Fibroblast of lung (primary cell): ENCODE results near the gene NEK1. TPM values are rescaled to one million over a fixed set of nuclear protein-coding genes. Genes with fewer than 3 reads are reported as not detected.
A peak's percentile ranks its signal among the peaks of the same experiment; 100 is the strongest.

Experiments
- DNase-seq, 2 donors: peaks; one replicate each; pipeline versions ENCODE4 v3.0.0 to v3.0.0-alpha.2; 2010; ENCODE audit warnings: low read depth in 2 of 2
- H2AFZ ChIP-seq: 2 replicates; pipeline ENCODE4 v1.5.1; 2012; ENCODE audit warnings: low read length, control low read depth, inconsistent platforms
- H3K27ac ChIP-seq: 2 replicates; pipeline ENCODE4 v1.5.1; 2011; ENCODE audit warnings: low read length, control low read depth; ENCODE audit not compliant: insufficient read depth
- H3K27me3 ChIP-seq: 2 replicates; pipeline ENCODE4 v1.5.1; 2011; ENCODE audit warnings: mild to moderate bottlenecking, low read length; ENCODE audit not compliant: control insufficient read depth, insufficient read depth
- H3K36me3 ChIP-seq: 2 replicates; pipeline ENCODE4 v1.5.1; 2011; ENCODE audit warnings: low read length; ENCODE audit not compliant: control insufficient read depth, insufficient read depth
- H3K4me1 ChIP-seq: 2 replicates; pipeline ENCODE4 v1.5.1; 2011; ENCODE audit warnings: low read length; ENCODE audit not compliant: control insufficient read depth, insufficient read depth; ENCODE audit errors: extremely low read depth
- H3K4me2 ChIP-seq: 2 replicates; pipeline ENCODE4 v1.5.1; 2011; ENCODE audit warnings: low read length, control low read depth; ENCODE audit not compliant: insufficient read depth; ENCODE audit errors: extremely low read depth
- H3K4me3 ChIP-seq, 4 experiments: fragments of 200-600 bp in 1 of 4; sonication (generic) in 1 of 4; replicated peaks in 1 of 4; 2 replicates each; pipeline ENCODE4 v1.5.1; 2011 to 2016; ENCODE audit warnings: low read length in 4 of 4, low read depth in 3 of 4, mild to moderate bottlenecking in 3 of 4, control low read depth in 2 of 4, inconsistent platforms in 1 of 4, mixed read lengths in 1 of 4; ENCODE audit not compliant: insufficient read depth in 1 of 4; ENCODE audit errors: control extremely low read depth in 1 of 4
- H3K79me2 ChIP-seq: 2 replicates; pipeline ENCODE4 v1.5.1; 2012; ENCODE audit warnings: mild to moderate bottlenecking, low read length, inconsistent platforms; ENCODE audit not compliant: control insufficient read depth, insufficient read depth
- H3K9ac ChIP-seq: 2 replicates; pipeline ENCODE4 v1.5.1; 2011; ENCODE audit warnings: mild to moderate bottlenecking, low read length, control low read depth; ENCODE audit not compliant: insufficient read depth
- H3K9me3 ChIP-seq: 2 replicates; pipeline ENCODE4 v1.5.1; 2012; ENCODE audit warnings: low read depth, low read length; ENCODE audit not compliant: control insufficient read depth, insufficient read depth
- H4K20me1 ChIP-seq: 2 replicates; pipeline ENCODE4 v1.5.1; 2011; ENCODE audit warnings: low read length; ENCODE audit not compliant: control insufficient read depth, insufficient read depth; ENCODE audit errors: extremely low read depth
- CTCF ChIP-seq, 2 donors: IDR thresholded peaks in 1 of 2; conservative IDR thresholded peaks in 1 of 2; 1 replicate in 1 of 2; 2 replicates in 1 of 2; pipeline ENCODE4 v1.5.1; 2011 to 2012; ENCODE audit warnings: low read length in 2 of 2, control low read depth in 1 of 2, inconsistent platforms in 1 of 2, low read depth in 1 of 2, mild to moderate bottlenecking in 1 of 2
- EZH2 ChIP-seq: IDR thresholded peaks from 2 replicates; pipeline ENCODE4 v1.5.1; 2012; ENCODE audit warnings: low read length, control low read depth, mild to moderate bottlenecking; ENCODE audit errors: missing control alignments
- polyA plus RNA-seq, 2 donors: library from polyadenylated mRNA; depleted of rRNA in 1 of 2; stranded (reverse) in 1 of 2; unstranded in 1 of 2; fragments of >200 nt; gene quantifications; 2 replicates each; pipeline ENCODE4 v1.2.1, GENCODE V29; 2011 to 2012; ENCODE audit warnings: missing spikeins in 1 of 2
- total RNA-seq: library from RNA; depleted of rRNA; stranded (reverse); fragments of >200 nt; gene quantifications from 2 replicates; pipeline ENCODE4 v1.2.1, GENCODE V29; 2014

NEK1 gene
- total and polyA plus RNA-seq, 2 donors (not counting 1 experiment from before 2014, with no cell fraction given), result 8.6 to 17.0 TPM

DNA sequence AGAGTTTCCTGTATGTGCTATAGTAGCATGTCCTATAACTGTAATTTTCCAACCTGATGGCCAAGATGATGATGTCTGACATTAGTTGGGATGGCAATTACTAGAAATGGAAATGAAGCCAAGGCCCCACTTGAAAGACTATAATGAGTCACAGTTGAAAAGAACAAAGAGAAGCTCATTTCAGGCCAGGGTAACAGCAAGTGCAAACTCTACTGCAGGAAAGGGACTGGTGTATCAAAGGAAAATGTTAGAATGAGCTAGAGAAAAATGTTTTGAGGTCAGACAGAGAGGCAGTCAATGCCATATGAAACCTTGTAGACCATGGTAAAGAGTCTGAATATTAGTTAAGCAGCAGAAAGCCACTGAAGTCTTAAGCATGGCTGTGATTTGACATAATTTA is 195.4 kb downstream of the NEK1 start:
- no peak for TF ChIP-seq CTCF (conservative IDR thresholded peaks at IDR 0.05 in 1 of 2, IDR thresholded peaks at IDR 0.05 in 1 of 2; ENCODE audit: low read depth in 1 of 2, low read length in 2 of 2)
- no peak for TF ChIP-seq EZH2
- no peak overlapping the region for H2AFZ ChIP-seq
- H3K4me2 ChIP-seq, result no peak overlapping the region
- no peaks in the 10 kb centered on the region for H3K9me3 ChIP-seq
- no peaks in the 10 kb centered on the region for H3K4me1 ChIP-seq
- no peak overlapping the region for H3K4me3 ChIP-seq
- no peak overlapping the region for H3K9ac ChIP-seq
- DNase-seq, result peak in 1 of 2 donors; percentile 72
- no peaks in the 10 kb centered on the region for H4K20me1 ChIP-seq
- no peak overlapping the region for H3K27ac ChIP-seq
- no peaks in the 10 kb centered on the region for H3K27me3 ChIP-seq
- no peaks in the 10 kb centered on the region for H3K36me3 ChIP-seq
- H3K79me2 ChIP-seq, result no peaks in the 10 kb centered on the region

DNA sequence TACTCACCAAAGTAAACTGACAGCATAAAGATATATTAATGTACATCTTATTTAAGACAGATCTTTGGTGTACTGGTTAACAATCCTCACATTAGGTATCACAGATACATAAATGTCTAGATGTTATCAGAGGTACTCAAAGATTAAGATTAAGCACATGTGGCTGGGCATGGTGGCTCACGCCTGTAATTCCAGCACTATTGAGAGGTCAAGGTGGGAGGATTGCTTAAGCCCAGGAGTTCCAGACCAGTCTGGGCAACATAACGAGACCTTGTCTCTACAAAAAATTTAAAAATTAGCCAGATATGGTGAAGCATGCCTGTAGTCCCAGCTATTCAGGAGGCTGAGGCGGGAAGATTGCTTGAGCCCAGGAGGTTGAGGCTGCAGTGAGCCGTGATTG is 195.9 kb downstream of the NEK1 start:
- no peaks in the 10 kb centered on the region for H3K27me3 ChIP-seq
- no peak for DNase-seq
- no peak overlapping the region for H2AFZ ChIP-seq
- no peaks in the 10 kb centered on the region for H4K20me1 ChIP-seq
- no peaks in the 10 kb centered on the region for H3K36me3 ChIP-seq
- no peaks in the 10 kb centered on the region for H3K79me2 ChIP-seq
- H3K4me1 ChIP-seq, result no peaks in the 10 kb centered on the region
- no peak overlapping the region for H3K4me2 ChIP-seq
- no peaks in the 10 kb centered on the region for H3K9me3 ChIP-seq
- H3K27ac ChIP-seq, result no peak overlapping the region
- TF ChIP-seq CTCF (conservative IDR thresholded peaks at IDR 0.05 in 1 of 2, IDR thresholded peaks at IDR 0.05 in 1 of 2; ENCODE audit: low read depth in 1 of 2, low read length in 2 of 2), result no peak
- no peak for TF ChIP-seq EZH2
- no peak overlapping the region for H3K9ac ChIP-seq
- H3K4me3 ChIP-seq, result no peak overlapping the region

DNA sequence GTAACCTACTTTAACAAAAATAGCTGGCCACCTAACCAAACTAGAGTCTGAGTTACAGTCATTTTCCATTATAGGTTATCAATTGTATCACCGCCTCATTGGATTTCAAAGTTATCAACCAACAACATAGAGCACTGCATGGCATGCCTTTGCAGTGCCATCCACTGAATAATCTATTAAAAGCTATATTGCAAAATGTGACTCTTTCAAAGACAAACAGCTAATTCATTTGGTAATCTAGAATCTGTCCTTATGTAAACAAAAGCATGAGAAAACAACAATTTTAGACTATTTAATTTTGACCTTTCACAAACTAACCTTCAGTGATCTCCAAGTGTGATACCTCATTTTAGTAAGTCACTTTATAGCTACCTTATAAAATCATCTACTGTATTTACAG is 197.5 kb downstream of the NEK1 start:
- H3K27ac ChIP-seq, result no peak overlapping the region
- H4K20me1 ChIP-seq, result no peaks in the 10 kb centered on the region
- no peaks in the 10 kb centered on the region for H3K27me3 ChIP-seq
- no peaks in the 10 kb centered on the region for H3K9me3 ChIP-seq
- no peak overlapping the region for H3K9ac ChIP-seq
- no peak for DNase-seq
- H3K36me3 ChIP-seq, result no peaks in the 10 kb centered on the region
- no peak overlapping the region for H3K4me3 ChIP-seq
- TF ChIP-seq CTCF (conservative IDR thresholded peaks at IDR 0.05 in 1 of 2, IDR thresholded peaks at IDR 0.05 in 1 of 2; ENCODE audit: low read depth in 1 of 2, low read length in 2 of 2), result no peak
- no peak for TF ChIP-seq EZH2
- H3K4me1 ChIP-seq, result peaks cover 2% of the 10 kb centered on the region
- H3K4me2 ChIP-seq, result no peak overlapping the region
- H2AFZ ChIP-seq, result no peak overlapping the region
- no peaks in the 10 kb centered on the region for H3K79me2 ChIP-seq
